Panc1 (cell line): ENCODE measurements around the gene UBE2J1. TPM values are rescaled to one million over a fixed set of nuclear protein-coding genes. Genes with fewer than 3 reads are reported as not detected.

ENCODE experiments used
- ATAC-seq: fragments of 200-7000 bp; cut with Tn5 transposase; 2 replicates; pipeline ENCODE4 v1.9.1; 2020; ENCODE audit warnings: mild to moderate bottlenecking, moderate library complexity
- BruUV-seq: library from RNA; stranded (reverse); fragments of 400-500 nt; replicated peaks from 2 replicates; lab custom pipeline; 2021; lab: Mats Ljungman, UMichigan
- CTCF ChIA-PET: fragments of 300-600 bp; sonication (Branson Sonifier 250); formaldehyde crosslinking; loops from one replicate; lab custom pipeline; 2022; ENCODE audit warnings: antibody characterized with exemption; lab: Charles Lee
- POLR2A ChIA-PET: fragments of 300-600 bp; sonication (Branson Sonifier 250); formaldehyde crosslinking; loops from one replicate; lab custom pipeline; 2022; ENCODE audit warnings: antibody characterized with exemption; lab: Charles Lee
- DNase-seq: peaks from one replicate; pipeline ENCODE4 v3.0.0-alpha.2; 2010; ENCODE audit warnings: low read depth, low spot score
- H3K27ac ChIP-seq: 2 replicates; pipeline ENCODE4 v1.5.1; 2011; ENCODE audit warnings: mild to moderate bottlenecking, low read length, inconsistent platforms
- H3K27me3 ChIP-seq: fragments of 200-500 bp; sonication (Bioruptor generic); 2 replicates; pipeline ENCODE4 v1.6.0; 2014; ENCODE audit warnings: low read length, inconsistent platforms; ENCODE audit not compliant: control insufficient read depth, insufficient read depth
- H3K36me3 ChIP-seq: fragments of 200-500 bp; sonication (Bioruptor generic); 2 replicates; pipeline ENCODE4 v1.5.1; 2014; ENCODE audit warnings: inconsistent platforms, mild to moderate bottlenecking, low read length, moderate library complexity; ENCODE audit not compliant: control insufficient read depth, insufficient read depth
- H3K4me1 ChIP-seq: 2 replicates; pipeline ENCODE4 v1.5.1; 2011; ENCODE audit warnings: inconsistent platforms, mild to moderate bottlenecking, low read length, moderate library complexity; ENCODE audit not compliant: control insufficient read depth, insufficient read depth
- H3K4me3 ChIP-seq, 2 experiments: 2 replicates each; pipeline ENCODE4 v1.5.1; 2011 to 2012; ENCODE audit warnings: low read depth in 2 of 2, low read length in 2 of 2, mild to moderate bottlenecking in 2 of 2, inconsistent platforms in 1 of 2, moderate library complexity in 1 of 2
- H3K9me3 ChIP-seq: fragments of 200-500 bp; sonication (Bioruptor generic); 2 replicates; pipeline ENCODE4 v1.5.1; 2014; ENCODE audit warnings: low read depth, mild to moderate bottlenecking, inconsistent platforms, low read length, moderate library complexity; ENCODE audit not compliant: control insufficient read depth, insufficient read depth
- CTCF ChIP-seq: fragments of 450-650 bp; IDR thresholded peaks from 2 replicates; pipeline ENCODE4 v1.5.1; 2017; ENCODE audit warnings: mild to moderate bottlenecking
- POLR2AphosphoS5 ChIP-seq: IDR thresholded peaks from 2 replicates; pipeline ENCODE4 v1.6.1; 2012; ENCODE audit warnings: mild to moderate bottlenecking, low read depth, low read length, moderate library complexity
- REST ChIP-seq, 2 experiments: IDR thresholded peaks; 2 replicates each; pipeline ENCODE4 v1.6.1; 2011 to 2012; ENCODE audit warnings: low read depth in 2 of 2, control low read depth in 1 of 2, low read length in 1 of 2, mild to moderate bottlenecking in 1 of 2, moderate library complexity in 1 of 2; ENCODE audit not compliant: insufficient read depth in 1 of 2
- SIN3A ChIP-seq: IDR thresholded peaks from 2 replicates; pipeline ENCODE4 v1.6.1; 2012; ENCODE audit warnings: low read depth, mild to moderate bottlenecking, low read length, moderate library complexity, borderline replicate concordance; ENCODE audit not compliant: insufficient read depth
- TCF7L2 ChIP-seq: IDR thresholded peaks from 2 replicates; pipeline ENCODE4 v1.6.1; 2011; ENCODE audit warnings: mild to moderate bottlenecking, low read depth, low read length, inconsistent platforms
- in situ Hi-C: cut with HindIII; loops from 2 replicates; pipeline ENCODE4 v1.10.0; 2016; ENCODE audit warnings: low sequenced_read_pairs, low pct_unique_long_range_greater_than_20kb
- intact Hi-C: fragments of 100-400 bp; cut with micrococcal nuclease; formaldehyde crosslinking; loops from one replicate; pipeline ENCODE4 v1.10.0; 2022; ENCODE audit not compliant: unreplicated experiment
- total RNA-seq: library from RNA; stranded (reverse); gene quantifications from one replicate; pipeline ENCODE4 v1.2.1, GENCODE V29; 2021; ENCODE audit not compliant: unreplicated experiment

Gene UBE2J1
- total RNA-seq, 1 experiment from 2014 or later, result 30.5 TPM

DNA sequence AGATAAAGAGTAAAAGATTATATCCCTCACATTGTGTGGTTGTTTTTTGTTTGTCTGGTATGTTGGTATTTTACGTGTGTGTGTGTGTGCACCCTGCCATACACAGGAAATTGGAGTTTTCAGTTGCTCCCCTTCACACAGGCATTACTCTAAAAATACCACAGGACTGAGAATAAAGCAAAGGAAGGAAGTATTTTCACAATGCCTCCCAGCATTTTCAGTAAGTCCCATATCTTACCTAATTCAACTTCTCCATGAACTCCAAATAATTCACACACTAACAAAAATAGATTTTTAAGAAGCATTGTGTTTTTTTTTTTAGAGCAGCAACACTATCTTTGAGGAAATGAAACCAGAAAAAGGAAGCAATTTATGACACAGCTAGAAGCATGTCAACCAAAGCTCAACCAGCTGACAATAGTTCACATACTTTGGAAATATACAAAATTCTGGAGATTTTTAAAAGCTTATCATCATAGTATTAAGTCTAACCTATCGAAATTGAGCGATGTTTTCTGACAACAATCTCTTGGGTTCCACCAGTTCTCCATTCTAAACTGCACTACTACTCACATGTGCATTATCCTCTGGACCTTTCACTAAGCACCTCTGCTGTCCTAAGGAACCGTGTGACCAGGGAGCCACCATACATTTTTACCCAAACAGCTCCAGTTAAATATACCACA lies 2.1 kb downstream of the UBE2J1 start:
- DNase-seq (no peak), ATAC-seq (no peak)
- intact Hi-C loops (no loop called here), in situ Hi-C loops (no loop called here)
- TF ChIP-seq POLR2AphosphoS5 (no peak), TCF7L2 (no peak), CTCF (no peak), REST (IDR thresholded peaks at IDR 0.05; ENCODE audit: insufficient read depth in 1 of 2, low read depth in 2 of 2, low read length in 1 of 2) (no peak), SIN3A (no peak)
- Histone ChIP-seq H3K36me3 (no peaks in the 10 kb centered on the region), H3K9me3 (no peaks in the 10 kb centered on the region), H3K27ac (peak overlapping the region; percentile 60), H3K4me1 (peaks cover 9% of the 10 kb centered on the region), H3K27me3 (no peaks in the 10 kb centered on the region), H3K4me3 (peak overlapping the region; percentile 73 to 96)
- CTCF ChIA-PET, result interaction anchor here (0.7 kb wide), 2 partner anchors 21 to 24 kb away, joined by 3 to 6 read pairs; no protein-coding TSS in a partner anchor
- no TSS peak for BruUV-seq
- POLR2A ChIA-PET, result interaction anchor here (0.7 kb wide), 2 partner anchors 8 to 50 kb away, joined by 3 to 18 read pairs; no protein-coding TSS in a partner anchor

GRCh38 chr6:89348372-89348771 lies 4.2 kb downstream of the UBE2J1 start:
- H3K36me3 ChIP-seq, result no peaks in the 10 kb centered on the region
- DNase-seq, result no peak
- no peaks in the 10 kb centered on the region for H3K27me3 ChIP-seq
- in situ Hi-C loops, result no loop called here
- TF ChIP-seq POLR2AphosphoS5 (no peak), REST (IDR thresholded peaks at IDR 0.05; ENCODE audit: insufficient read depth in 1 of 2, low read depth in 2 of 2, low read length in 1 of 2) (no peak), SIN3A (no peak), CTCF (no peak), TCF7L2 (no peak)
- ChIA-PET POLR2A (interaction anchor here (0.6 kb wide), 1 partner anchor 580 kb away, joined by 3 read pairs; no protein-coding TSS in a partner anchor), CTCF (no interaction called here)
- H3K4me3 ChIP-seq, result no peak overlapping the region
- no TSS peak for BruUV-seq
- no peak for ATAC-seq
- H3K9me3 ChIP-seq, result no peaks in the 10 kb centered on the region
- no peak overlapping the region for H3K27ac ChIP-seq
- intact Hi-C loops, result no loop called here
- H3K4me1 ChIP-seq, result peaks cover 9% of the 10 kb centered on the region
